HS-5 (cell line): ENCODE measurements around the gene FOXE1.
A peak's percentile ranks its signal among the peaks of the same experiment; 100 is the strongest.

Experiments used
- DNase-seq: peaks from one replicate; pipeline ENCODE4 v3.0.0-alpha.2; 2012; ENCODE audit warnings: low read depth

The FOXE1 gene

DNA sequence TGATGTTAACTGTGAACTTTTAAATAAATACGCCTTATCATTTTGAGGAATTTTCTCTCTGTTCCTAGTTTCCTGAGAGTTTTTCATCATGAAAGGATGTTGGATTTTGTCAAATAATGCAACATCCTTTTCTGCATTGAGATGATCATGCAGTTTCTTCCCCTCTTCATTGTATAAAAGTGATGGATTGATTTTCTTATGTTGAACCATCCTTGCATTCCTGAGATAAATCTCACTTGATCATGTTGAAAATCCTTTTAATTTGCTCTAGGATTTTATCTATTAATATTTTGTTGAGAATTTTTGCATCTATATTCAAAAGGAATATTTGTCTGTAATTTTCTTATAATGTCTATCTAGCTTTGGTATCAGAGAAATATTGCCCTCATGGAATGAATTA is 13.3 kb downstream of the FOXE1 start:
- DNase-seq = no peak

DNA sequence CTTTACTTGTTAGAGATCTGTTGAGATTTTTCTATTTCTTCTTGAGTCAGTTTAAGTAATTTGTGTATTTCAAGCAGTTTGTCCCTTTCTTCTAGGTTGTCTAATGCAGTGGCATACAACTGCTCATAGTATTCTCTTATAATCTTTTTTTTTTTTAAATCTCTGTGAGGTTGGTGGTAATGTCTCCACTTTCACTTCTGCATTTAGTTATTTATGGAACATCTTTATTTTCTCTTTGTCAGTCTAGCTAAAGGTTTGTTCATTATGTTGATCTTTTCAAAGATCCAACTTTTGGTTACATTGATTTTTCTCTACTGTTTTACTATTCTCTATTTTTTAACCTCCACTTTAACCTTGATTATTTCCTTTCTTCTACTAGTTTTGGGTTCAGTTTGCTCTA is 13.8 kb downstream of the FOXE1 start:
- DNase-seq = no peak

DNA sequence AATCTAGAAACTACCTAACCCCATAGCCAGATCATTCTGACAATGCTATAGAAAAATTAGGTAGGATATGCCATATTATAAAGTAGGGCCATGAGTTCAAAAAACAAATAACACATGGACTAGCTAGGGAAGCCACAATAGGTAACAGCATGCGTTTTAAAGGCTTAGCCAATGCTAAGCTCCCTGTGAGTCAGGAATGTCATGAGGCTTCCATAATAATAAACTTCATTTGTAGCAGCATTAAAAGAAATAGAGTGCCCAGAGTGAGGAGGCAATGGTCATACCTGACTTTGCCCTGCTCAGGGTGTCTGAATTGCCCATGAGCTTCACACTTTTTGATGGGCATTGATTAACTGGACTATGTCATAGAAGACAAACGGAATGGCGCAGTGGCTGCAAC is 15.8 kb downstream of the FOXE1 start:
- no peak for DNase-seq

DNA sequence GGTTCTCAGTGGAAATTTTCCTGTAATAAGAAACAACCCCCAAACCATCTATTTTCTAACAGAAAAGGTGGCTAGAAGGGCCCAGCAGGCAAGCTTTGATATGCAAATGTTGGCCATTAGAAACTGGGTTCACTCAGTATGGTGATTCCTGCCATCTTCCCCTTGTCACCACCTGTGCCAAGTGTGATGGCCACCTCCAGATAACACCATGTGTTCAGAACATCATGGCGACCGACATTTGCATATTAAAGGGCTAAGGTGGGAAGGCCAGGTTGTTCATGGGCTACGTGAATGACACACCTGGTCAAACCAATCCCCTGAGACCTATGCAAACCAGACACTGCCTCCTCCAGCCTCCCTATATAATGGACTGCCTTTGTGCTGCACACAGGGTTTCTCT is 20.4 kb downstream of the FOXE1 start:
- DNase-seq = no peak

DNA sequence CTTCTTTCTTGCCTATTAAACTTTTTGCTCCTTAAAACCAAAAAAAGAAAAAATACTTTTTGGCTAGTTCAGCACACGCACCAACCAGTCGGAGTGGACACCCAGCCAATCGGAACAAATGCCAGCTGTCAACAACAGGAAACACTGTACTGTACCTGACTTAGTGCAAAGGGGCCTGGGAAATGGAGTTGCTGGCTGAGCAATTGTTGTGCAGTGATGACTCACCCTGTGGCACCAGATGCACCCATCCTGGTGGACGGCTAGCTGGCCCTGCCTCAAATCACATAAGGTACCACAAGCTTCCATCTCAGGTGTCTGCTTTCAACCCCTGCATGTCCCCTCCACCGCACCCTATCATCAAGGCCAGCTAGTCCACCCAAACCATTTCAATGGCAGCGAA is 20.9 kb downstream of the FOXE1 start:
- DNase-seq = no peak

DNA sequence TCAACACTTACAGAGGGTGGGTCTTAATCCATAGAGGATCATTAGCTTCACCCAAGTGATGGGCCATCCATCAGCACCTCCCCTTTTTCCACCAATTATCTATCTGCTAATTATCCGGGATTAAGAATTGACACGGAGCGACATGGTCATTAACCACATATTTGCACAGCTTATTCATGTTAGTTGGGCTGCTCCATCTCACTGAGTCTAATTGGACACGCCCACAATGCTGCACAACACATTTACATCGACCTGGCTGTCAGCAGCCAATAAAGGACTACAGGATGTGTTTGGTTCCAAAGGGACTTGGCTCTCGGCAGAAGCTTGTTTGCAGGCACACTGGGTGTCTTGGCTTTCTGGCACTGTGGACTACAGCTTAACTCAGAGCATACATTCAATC is 21.6 kb downstream of the FOXE1 start:
- no peak for DNase-seq

DNA sequence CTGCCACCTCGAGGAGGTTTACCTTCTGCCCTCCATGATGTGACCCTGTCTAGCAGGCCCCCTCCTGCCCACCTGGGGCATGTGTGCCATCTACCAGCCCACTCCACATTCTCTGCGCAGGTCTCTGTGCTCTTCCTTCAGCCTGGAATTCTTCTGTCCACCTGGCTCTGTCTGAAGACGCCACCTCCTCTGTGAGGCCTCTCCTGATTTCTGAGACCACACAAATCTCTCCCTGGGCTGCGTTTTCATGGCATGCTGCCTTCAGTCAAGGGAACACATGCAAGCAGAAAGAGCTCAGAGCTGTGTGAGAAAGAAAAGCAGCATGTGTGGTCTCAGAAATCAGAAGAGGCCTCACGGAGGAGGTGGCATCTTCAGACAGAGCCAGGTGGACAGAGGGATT is 22.1 kb downstream of the FOXE1 start:
- DNase-seq = no peak

DNA sequence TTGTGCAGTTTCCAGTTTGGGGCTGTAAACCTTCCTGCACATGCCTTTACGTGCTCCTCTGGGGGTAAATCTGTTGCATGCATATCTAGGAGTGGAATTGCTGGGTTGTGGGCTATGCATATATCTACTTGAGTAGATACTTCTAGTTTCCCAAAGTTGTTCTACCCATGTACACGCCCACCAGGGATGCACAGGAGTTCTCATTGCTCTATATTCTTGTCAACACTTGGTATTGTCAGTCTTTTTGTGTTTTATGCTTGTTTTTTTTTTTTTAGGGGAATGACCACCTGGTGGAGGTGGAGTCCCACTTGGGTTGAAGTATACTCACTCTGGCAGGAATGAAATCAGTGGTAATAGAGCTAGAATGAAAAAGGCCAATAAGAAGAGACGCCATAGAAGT is 23.0 kb downstream of the FOXE1 start:
- DNase-seq = no peak

DNA sequence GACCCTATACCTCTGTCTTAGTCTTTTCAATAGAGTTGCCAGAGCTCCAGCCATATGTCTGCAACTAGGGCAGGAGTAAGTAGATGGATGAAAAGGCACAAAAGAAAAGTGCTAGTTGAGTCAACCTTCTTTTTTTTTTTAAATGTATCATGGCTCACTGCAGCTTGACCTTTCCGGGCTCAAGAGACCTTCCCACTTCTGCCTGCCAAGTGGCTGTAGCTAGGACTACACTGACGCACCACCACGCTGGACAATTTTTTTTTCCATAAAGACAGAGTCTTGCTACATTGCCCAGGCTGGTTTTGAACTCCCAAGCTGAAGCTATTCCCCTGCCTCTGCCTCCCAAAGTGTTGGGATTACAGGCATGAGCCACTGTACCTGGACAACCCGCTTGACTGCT is 27.3 kb downstream of the FOXE1 start:
- no peak for DNase-seq

DNA sequence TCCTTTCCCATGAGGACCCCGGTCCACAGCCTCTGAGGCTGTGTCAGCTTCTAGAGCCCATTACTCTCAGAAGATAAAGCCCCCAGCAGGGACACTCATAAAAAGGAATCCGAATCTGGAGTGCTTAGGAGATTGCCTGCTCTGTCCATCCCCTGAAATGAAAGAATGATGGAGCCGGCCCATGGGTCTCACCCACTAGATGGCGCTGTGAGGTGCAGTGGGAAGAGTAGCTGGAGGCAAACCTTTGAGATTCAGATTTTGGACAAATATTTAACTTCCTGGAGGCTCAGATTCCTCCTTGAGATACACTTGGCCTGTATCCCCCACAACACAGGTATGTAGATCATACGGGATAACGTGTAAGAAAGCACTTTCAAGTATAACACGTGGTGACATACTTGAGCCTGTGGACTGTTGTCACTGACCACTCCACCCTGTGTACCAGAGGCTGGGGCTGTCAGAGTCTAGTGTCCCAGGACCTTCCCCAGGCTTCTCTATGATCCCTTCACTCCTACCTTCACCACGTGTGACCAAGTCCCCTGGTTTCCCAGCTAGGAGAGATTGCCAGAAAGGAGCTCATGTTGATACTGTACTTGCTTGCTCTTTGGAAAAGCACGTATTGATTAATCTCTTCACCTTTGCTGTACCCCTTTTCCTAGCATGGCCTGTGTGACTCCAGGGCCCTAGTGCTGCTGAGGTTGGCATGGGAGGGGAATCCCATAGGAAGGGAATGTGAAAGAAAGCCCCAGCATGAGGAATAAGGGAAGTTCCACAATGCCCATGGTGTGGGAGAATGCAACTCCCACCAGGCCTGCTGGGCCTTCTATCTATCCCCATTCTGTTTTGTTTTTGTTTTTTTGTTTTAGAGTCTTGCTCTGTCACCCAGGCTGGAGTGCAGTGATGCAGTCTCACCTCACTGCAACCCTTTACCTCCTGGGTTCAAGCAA is 37.2 kb downstream of the FOXE1 start:
- DNase-seq = no peak

DNA sequence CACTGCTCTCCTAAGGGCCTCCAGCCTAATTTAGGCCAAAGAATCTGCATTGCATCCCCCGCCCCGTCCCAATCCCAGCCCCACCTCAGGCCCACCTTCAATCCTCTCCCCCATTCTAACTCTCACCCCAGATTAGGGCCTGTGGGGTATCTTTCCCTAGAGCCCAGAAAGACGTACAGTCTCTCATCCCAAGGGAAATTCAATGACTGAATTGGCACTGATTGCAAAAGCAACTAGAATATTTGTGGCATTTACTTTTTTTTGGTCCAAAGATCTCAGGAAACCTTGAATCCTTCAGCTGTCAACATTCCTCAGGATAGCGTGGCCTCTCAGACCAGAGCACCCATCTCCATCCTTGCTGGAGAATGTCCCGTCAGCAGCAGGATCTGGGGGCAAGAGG is 38.7 kb downstream of the FOXE1 start:
- no peak for DNase-seq

DNA sequence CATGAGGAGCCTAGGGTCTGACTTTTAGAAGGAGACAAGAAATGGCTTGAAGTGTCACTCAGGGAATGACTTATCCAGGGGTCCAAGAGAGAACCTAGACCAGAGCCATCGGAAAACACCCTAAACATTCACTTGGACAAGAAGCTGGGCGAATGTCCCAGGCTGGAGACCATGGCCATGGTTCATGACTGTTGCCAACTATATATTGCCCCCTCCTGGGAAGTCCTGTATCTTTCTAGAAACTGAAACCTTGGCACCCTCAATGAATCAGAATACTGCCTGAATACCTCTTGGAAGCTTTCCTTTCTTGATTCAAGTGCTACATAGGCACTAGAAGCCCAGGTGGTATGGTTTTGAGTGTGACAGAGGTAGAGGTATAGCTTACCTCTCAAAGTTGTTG is 39.4 kb downstream of the FOXE1 start:
- no peak for DNase-seq

DNA sequence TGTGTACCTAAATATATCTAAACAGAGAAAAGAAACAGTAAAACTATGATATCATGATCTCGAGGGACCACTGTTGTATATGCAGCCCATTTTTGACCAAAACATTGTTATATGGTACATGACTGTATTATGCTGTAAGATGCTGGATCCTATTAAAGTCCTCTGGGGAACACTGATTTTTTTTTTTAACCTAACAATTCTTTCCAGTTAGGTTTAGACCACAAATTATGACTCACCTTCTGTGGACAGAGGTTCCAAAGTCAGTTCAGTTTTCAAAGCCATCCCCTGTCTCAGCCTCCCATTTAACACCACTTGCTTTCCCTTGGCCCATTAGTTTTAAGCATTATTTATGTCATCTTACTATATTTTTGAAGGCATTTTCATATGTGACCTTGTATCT is 42.2 kb downstream of the FOXE1 start:
- no peak for DNase-seq

DNA sequence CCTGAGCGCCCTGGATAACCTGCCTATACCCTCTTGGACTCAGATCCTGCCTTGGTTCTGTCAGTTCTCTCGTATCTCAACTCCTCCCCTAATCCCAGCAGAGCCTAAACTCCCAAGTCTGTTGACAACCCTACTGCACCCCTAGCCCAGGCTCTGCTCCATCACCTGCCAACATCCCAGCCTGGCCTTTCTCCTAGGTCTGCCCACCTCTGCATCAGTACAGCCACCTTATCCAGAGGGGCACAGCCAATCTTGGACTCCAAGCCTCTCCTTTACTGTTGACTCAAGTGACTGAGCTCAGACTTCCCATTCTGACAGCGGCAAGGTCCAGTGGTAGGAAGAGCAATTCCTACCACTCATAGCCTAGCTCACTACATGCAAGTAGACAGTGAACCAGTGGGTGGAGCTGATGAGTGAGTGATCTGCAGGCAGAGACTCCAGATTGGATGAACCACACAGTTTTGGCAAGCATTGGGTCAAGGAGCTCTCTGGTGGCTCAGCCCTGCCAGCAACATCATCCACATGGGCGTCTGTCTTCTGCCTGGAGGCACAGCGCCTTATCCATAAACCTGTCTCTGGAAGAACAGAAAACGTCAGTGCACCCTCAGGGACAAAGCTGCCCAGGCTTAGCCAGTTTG is 42.8 kb downstream of the FOXE1 start:
- DNase-seq = no peak

DNA sequence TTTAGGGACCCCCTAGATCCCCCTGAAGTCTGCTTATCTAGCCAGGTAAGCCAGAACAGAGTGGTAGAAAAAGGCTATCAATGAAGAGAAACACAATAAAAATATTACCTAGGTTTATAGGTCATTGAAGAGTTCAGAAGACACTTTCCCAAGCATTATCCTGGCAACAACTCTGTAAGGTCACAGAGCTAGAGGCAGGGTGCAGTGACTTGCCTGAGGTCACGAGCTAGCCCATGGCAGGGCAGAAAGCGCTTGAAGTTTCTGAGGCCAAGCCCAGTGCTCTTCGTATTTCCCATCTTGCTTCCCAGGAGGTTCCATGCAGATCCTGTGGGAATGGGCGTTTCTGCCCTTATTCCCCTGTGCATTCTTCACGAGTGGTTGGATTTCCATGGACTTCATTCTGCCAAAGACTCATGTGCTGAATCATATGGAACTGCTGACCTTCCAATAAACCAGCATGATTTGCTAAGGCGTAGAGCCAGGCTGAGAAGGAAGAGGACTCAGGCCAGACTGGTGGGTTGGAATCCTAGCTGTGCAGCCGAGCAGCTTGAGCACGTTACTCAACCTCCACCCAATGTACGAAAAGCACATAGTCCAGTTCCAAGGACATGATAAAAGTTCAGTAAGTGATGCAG is 47.2 kb downstream of the FOXE1 start:
- peak; percentile 52 for DNase-seq

DNA sequence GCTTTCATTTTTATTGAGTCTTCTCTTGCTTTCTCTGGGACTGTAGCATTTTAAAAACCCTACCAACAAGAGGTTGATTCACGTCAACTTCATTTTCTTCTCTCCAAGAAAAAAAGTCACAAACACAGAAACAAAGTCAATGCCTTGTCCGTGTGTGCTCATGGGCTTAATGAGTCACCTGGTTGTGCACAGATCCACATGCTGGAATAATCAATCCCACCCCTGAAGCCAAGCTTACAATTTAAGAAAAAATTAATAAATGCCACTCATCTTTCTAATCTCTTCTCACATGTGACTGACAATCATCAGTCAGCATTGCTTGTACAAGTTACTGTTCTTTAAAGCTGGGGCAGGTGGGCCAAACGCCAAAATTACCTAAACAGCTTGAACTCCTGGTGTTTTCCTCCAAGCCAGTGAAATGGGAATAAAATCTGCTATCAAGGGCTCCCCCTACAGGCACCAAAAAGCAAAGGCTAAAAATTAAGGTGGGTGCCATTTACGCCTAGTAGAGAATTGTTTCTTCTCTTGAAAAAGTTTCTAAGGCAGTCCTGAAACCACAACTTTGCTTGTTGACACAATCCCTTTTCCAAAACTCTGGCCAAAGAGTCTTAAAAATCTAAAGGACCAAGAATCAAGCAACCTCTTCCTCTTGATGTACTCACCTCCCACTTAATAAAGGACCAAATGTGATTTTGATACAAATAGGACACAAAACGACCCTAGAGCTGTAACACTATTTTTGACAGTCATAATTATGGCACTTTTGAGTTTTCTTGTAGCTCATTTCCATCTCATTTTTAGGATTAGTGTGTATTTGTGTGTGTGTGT is 47.9 kb downstream of the FOXE1 start:
- peak; percentile 48 for DNase-seq

DNA sequence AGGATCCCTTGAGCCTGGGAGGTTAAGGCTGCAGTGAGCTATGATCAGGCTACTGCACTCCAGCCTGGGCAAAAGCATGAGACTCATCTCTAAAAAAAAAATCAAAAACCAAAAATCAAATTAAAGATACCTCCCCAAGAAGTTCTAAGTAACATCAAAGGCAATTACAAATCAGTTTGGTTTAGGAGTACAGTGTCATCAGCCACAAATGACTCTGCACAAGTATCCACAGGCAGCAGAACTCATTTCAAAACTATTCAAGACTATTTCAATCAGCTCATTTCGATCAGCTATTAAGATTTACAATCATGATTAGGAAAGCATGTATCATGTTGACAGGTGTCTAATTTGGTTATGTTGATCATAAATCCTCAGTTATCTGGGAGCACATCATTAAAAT is 50.2 kb downstream of the FOXE1 start:
- no peak for DNase-seq

DNA sequence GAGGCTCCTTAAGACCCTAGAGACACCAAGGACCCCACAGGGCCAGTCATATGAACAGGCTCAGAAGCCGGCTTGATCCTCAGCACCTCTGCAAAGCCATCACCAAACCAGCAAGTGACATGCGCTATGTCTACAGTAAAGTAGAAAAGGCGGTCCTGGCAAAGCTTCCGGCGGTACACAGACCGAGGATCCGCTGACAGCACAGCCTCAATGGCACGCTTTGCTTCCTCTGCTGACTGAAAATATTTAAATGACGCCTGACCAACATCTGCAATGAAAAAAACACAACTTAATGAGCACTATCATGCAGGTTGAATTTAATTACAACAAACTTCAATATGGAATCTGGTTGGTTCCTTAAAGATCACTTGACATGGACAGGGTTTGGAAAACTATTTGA is 51.7 kb downstream of the FOXE1 start:
- DNase-seq = no peak

DNA sequence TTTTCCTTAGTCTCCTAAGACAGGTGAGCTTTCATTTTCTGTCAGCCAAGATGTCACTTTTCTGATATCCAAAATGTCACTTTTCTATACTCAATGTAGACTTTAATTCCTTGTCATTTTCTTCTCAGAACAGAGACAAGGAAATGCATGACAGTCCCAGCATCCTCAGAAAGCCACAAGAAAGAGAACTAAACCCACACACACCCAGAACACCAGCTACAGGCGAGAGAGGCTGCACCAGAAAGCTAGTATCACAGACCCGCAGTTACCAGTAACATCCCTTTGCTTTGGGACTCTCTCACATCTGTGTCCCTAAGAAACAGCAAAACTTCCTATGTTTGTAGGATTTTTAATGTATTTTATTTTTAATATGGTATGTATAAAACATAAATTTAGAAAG is 52.2 kb downstream of the FOXE1 start:
- DNase-seq = no peak
